ENCODE data around the gene PTPN4. TPM values are rescaled to one million over a fixed set of nuclear protein-coding genes. Genes with fewer than 3 reads are reported as not detected.

PTPN4 gene
- total RNA-seq, 1 donor from 2014 or later = 45.4 TPM

GRCh38 chr2:119765433-119766002, 5.8 kb downstream of the PTPN4 start:
- intact Hi-C loops (cut with micrococcal nuclease) = no loop called here
- Histone ChIP-seq H3K36me3 (no peaks in the 10 kb centered on the region), H3K4me1 (peaks cover 88% of the 10 kb centered on the region), H3K27me3 (ENCODE audit: low read depth) (no peaks in the 10 kb centered on the region), H3K9me3 (replicated peaks) (no peaks in the 10 kb centered on the region), H3K4me3 (no peak overlapping the region), H3K27ac (replicated peaks) (no peak overlapping the region)
- no peak for DNase-seq
- TF ChIP-seq CTCF (IDR thresholded peaks at IDR 0.05; ENCODE audit: borderline replicate concordance) = no peak

- intact Hi-C loops (cut with micrococcal nuclease) = no loop called here
- Histone ChIP-seq H3K27ac (replicated peaks) (peak overlapping the region; percentile 61), H3K27me3 (ENCODE audit: low read depth) (no peaks in the 10 kb centered on the region), H3K9me3 (replicated peaks) (no peaks in the 10 kb centered on the region), H3K4me3 (no peak overlapping the region), H3K36me3 (no peaks in the 10 kb centered on the region), H3K4me1 (peaks cover 90% of the 10 kb centered on the region)
- DNase-seq = no peak
- TF ChIP-seq CTCF (IDR thresholded peaks at IDR 0.05; ENCODE audit: borderline replicate concordance) = peak; percentile 26
These were observed 7.2 kb downstream of the PTPN4 start for GRCh38 chr2:119766944-119767343.

- Histone ChIP-seq H3K27me3 (ENCODE audit: low read depth) (no peaks in the 10 kb centered on the region), H3K36me3 (no peaks in the 10 kb centered on the region), H3K9me3 (replicated peaks) (no peaks in the 10 kb centered on the region), H3K27ac (replicated peaks) (peak overlapping the region; percentile 37), H3K4me1 (peaks cover 80% of the 10 kb centered on the region), H3K4me3 (no peak overlapping the region)
- intact Hi-C loops (cut with micrococcal nuclease) = no loop called here
- no peak for TF ChIP-seq CTCF (IDR thresholded peaks at IDR 0.05; ENCODE audit: borderline replicate concordance)
- no peak for DNase-seq
These were observed 9.0 kb downstream of the PTPN4 start for GRCh38 chr2:119768742-119769141.

GRCh38 chr2:119769645-119770044, 9.9 kb downstream of the PTPN4 start:
- Histone ChIP-seq H3K27me3 (ENCODE audit: low read depth) (no peaks in the 10 kb centered on the region), H3K27ac (replicated peaks) (no peak overlapping the region), H3K36me3 (no peaks in the 10 kb centered on the region), H3K4me3 (no peak overlapping the region), H3K4me1 (peaks cover 71% of the 10 kb centered on the region), H3K9me3 (replicated peaks) (no peaks in the 10 kb centered on the region)
- intact Hi-C loops (cut with micrococcal nuclease) = no loop called here
- DNase-seq = no peak
- TF ChIP-seq CTCF (IDR thresholded peaks at IDR 0.05; ENCODE audit: borderline replicate concordance) = no peak

- Histone ChIP-seq H3K4me3 (no peak overlapping the region), H3K27ac (replicated peaks) (peak overlapping the region; percentile 69), H3K36me3 (peaks cover 6% of the 10 kb centered on the region), H3K4me1 (peaks cover 63% of the 10 kb centered on the region), H3K27me3 (ENCODE audit: low read depth) (no peaks in the 10 kb centered on the region), H3K9me3 (replicated peaks) (no peaks in the 10 kb centered on the region)
- no peak for TF ChIP-seq CTCF (IDR thresholded peaks at IDR 0.05; ENCODE audit: borderline replicate concordance)
- no peak for DNase-seq
- intact Hi-C loops (cut with micrococcal nuclease) = no loop called here
These were observed 11.6 kb downstream of the PTPN4 start for GRCh38 chr2:119771331-119771730.
